ENCODE results near the gene SH3RF3.

Gene SH3RF3

GRCh38 chr2:109468893-109469292, 339.9 kb downstream of the SH3RF3 start:
- FAIRE-seq (no peak), DNase-seq (ENCODE audit: insufficient read length, low spot score) (no peak)
- TF ChIP-seq POLR2A (IDR thresholded peaks at IDR 0.05; ENCODE audit: low read depth, low read length) (no peak), POU2F2 (IDR thresholded peaks at IDR 0.05; ENCODE audit: low read depth, low read length) (no peak), PAX5 (IDR thresholded peaks at IDR 0.05; ENCODE audit: insufficient read depth, low read length, severe bottlenecking) (no peak), TAF1 (IDR thresholded peaks at IDR 0.05; ENCODE audit: low read depth, low read length) (no peak), POLR2AphosphoS5 (IDR thresholded peaks at IDR 0.05; ENCODE audit: low read depth, low read length) (no peak), SPI1 (IDR thresholded peaks at IDR 0.05; ENCODE audit: low read depth, low read length) (no peak)

GRCh38 chr2:109471658-109472057, 342.7 kb downstream of the SH3RF3 start:
- FAIRE-seq (no peak), DNase-seq (ENCODE audit: insufficient read length, low spot score) (no peak)
- no peak for TF ChIP-seq SPI1 (IDR thresholded peaks at IDR 0.05; ENCODE audit: low read depth, low read length)
- no peak for TF ChIP-seq TAF1 (IDR thresholded peaks at IDR 0.05; ENCODE audit: low read depth, low read length)
- no peak for TF ChIP-seq POLR2A (IDR thresholded peaks at IDR 0.05; ENCODE audit: low read depth, low read length)
- TF ChIP-seq PAX5 (IDR thresholded peaks at IDR 0.05; ENCODE audit: insufficient read depth, low read length, severe bottlenecking): no peak
- no peak for TF ChIP-seq POLR2AphosphoS5 (IDR thresholded peaks at IDR 0.05; ENCODE audit: low read depth, low read length)
- TF ChIP-seq POU2F2 (IDR thresholded peaks at IDR 0.05; ENCODE audit: low read depth, low read length): no peak

- no peak for FAIRE-seq
These were observed 343.4 kb downstream of the SH3RF3 start for GRCh38 chr2:109472331-109472959.

GRCh38 chr2:109472974-109473373, 344.0 kb downstream of the SH3RF3 start:
- DNase-seq (ENCODE audit: insufficient read length, low spot score) (no peak), FAIRE-seq (no peak)
- TF ChIP-seq POU2F2 (IDR thresholded peaks at IDR 0.05; ENCODE audit: low read depth, low read length) (no peak), SPI1 (IDR thresholded peaks at IDR 0.05; ENCODE audit: low read depth, low read length) (no peak), PAX5 (IDR thresholded peaks at IDR 0.05; ENCODE audit: insufficient read depth, low read length, severe bottlenecking) (no peak), POLR2AphosphoS5 (IDR thresholded peaks at IDR 0.05; ENCODE audit: low read depth, low read length) (no peak), TAF1 (IDR thresholded peaks at IDR 0.05; ENCODE audit: low read depth, low read length) (no peak), POLR2A (IDR thresholded peaks at IDR 0.05; ENCODE audit: low read depth, low read length) (no peak)

More at GRCh38 chr2:109472331-109472959, 343.4 kb downstream of the SH3RF3 start:
- TF ChIP-seq POLR2A (IDR thresholded peaks at IDR 0.05; ENCODE audit: low read depth, low read length) (no peak), SPI1 (IDR thresholded peaks at IDR 0.05; ENCODE audit: low read depth, low read length) (no peak), TAF1 (IDR thresholded peaks at IDR 0.05; ENCODE audit: low read depth, low read length) (no peak), POLR2AphosphoS5 (IDR thresholded peaks at IDR 0.05; ENCODE audit: low read depth, low read length) (no peak), PAX5 (IDR thresholded peaks at IDR 0.05; ENCODE audit: insufficient read depth, low read length, severe bottlenecking) (no peak), POU2F2 (IDR thresholded peaks at IDR 0.05; ENCODE audit: low read depth, low read length) (no peak)
- DNase-seq (ENCODE audit: insufficient read length, low spot score): no peak

GRCh38 chr2:109473616-109474318, 344.8 kb downstream of the SH3RF3 start:
- FAIRE-seq (no peak), DNase-seq (ENCODE audit: insufficient read length, low spot score) (no peak)
- no peak for TF ChIP-seq POLR2AphosphoS5 (IDR thresholded peaks at IDR 0.05; ENCODE audit: low read depth, low read length)
- TF ChIP-seq SPI1 (IDR thresholded peaks at IDR 0.05; ENCODE audit: low read depth, low read length): no peak

- DNase-seq (ENCODE audit: insufficient read length, low spot score): no peak
- no peak for FAIRE-seq
These were observed 345.4 kb downstream of the SH3RF3 start for GRCh38 chr2:109474319-109474825.

GRCh38 chr2:109475531-109476210, 346.7 kb downstream of the SH3RF3 start:
- DNase-seq (ENCODE audit: insufficient read length, low spot score) (no peak), FAIRE-seq (no peak)
- TF ChIP-seq SPI1 (IDR thresholded peaks at IDR 0.05; ENCODE audit: low read depth, low read length) (no peak), TAF1 (IDR thresholded peaks at IDR 0.05; ENCODE audit: low read depth, low read length) (no peak), POU2F2 (IDR thresholded peaks at IDR 0.05; ENCODE audit: low read depth, low read length) (no peak), PAX5 (IDR thresholded peaks at IDR 0.05; ENCODE audit: insufficient read depth, low read length, severe bottlenecking) (no peak), POLR2AphosphoS5 (IDR thresholded peaks at IDR 0.05; ENCODE audit: low read depth, low read length) (no peak), POLR2A (IDR thresholded peaks at IDR 0.05; ENCODE audit: low read depth, low read length) (no peak)

More at GRCh38 chr2:109474319-109474825, 345.4 kb downstream of the SH3RF3 start:
- TF ChIP-seq SPI1 (IDR thresholded peaks at IDR 0.05; ENCODE audit: low read depth, low read length) (no peak), POLR2A (IDR thresholded peaks at IDR 0.05; ENCODE audit: low read depth, low read length) (no peak), PAX5 (IDR thresholded peaks at IDR 0.05; ENCODE audit: insufficient read depth, low read length, severe bottlenecking) (no peak)

GRCh38 chr2:109476641-109477441, 347.8 kb downstream of the SH3RF3 start:
- FAIRE-seq (no peak), DNase-seq (ENCODE audit: insufficient read length, low spot score) (no peak)
- TF ChIP-seq TAF1 (IDR thresholded peaks at IDR 0.05; ENCODE audit: low read depth, low read length) (no peak), POLR2A (IDR thresholded peaks at IDR 0.05; ENCODE audit: low read depth, low read length) (no peak)

- TF ChIP-seq POLR2A (IDR thresholded peaks at IDR 0.05; ENCODE audit: low read depth, low read length) (no peak), SPI1 (IDR thresholded peaks at IDR 0.05; ENCODE audit: low read depth, low read length) (no peak), POU2F2 (IDR thresholded peaks at IDR 0.05; ENCODE audit: low read depth, low read length) (no peak), TAF1 (IDR thresholded peaks at IDR 0.05; ENCODE audit: low read depth, low read length) (no peak), PAX5 (IDR thresholded peaks at IDR 0.05; ENCODE audit: insufficient read depth, low read length, severe bottlenecking) (no peak), POLR2AphosphoS5 (IDR thresholded peaks at IDR 0.05; ENCODE audit: low read depth, low read length) (no peak)
- DNase-seq (ENCODE audit: insufficient read length, low spot score) (no peak), FAIRE-seq (no peak)
These were observed 350.0 kb downstream of the SH3RF3 start for GRCh38 chr2:109478906-109479493.
